Ishikawa (cell line): ENCODE data around the gene FH.

Source experiments
- CEBPB ChIP-seq: IDR thresholded peaks from 2 replicates; pipeline ENCODE4 v1.6.1; 2012
- CREB1 ChIP-seq: IDR thresholded peaks from 2 replicates; pipeline ENCODE4 v1.6.1; 2012; ENCODE audit warnings: low read depth
- EGR1 ChIP-seq: IDR thresholded peaks from 2 replicates; pipeline ENCODE4 v1.6.1; 2012
- EP300 ChIP-seq: IDR thresholded peaks from 2 replicates; pipeline ENCODE4 v1.6.1; 2012; ENCODE audit warnings: borderline replicate concordance
- FOXM1 ChIP-seq: IDR thresholded peaks from 2 replicates; pipeline ENCODE4 v1.6.1; 2012; ENCODE audit warnings: low read depth, borderline replicate concordance
- NFIC ChIP-seq: IDR thresholded peaks from 2 replicates; pipeline ENCODE4 v1.6.1; 2012
- RAD21 ChIP-seq: IDR thresholded peaks from 2 replicates; pipeline ENCODE4 v1.6.1; 2012; ENCODE audit warnings: low read depth
- REST ChIP-seq: IDR thresholded peaks from 2 replicates; pipeline ENCODE4 v1.6.1; 2012; ENCODE audit warnings: low read depth, mild to moderate bottlenecking
- TAF1 ChIP-seq: IDR thresholded peaks from 2 replicates; pipeline ENCODE4 v1.6.1; 2012; ENCODE audit warnings: low read depth, mild to moderate bottlenecking
- TCF12 ChIP-seq: IDR thresholded peaks from 2 replicates; pipeline ENCODE4 v1.6.1; 2012; ENCODE audit warnings: low read depth
- TEAD4 ChIP-seq: IDR thresholded peaks from 2 replicates; pipeline ENCODE4 v1.6.1; 2012
- USF1 ChIP-seq: IDR thresholded peaks from 2 replicates; pipeline ENCODE4 v1.6.1; 2012
- YY1 ChIP-seq: IDR thresholded peaks from 2 replicates; pipeline ENCODE4 v1.6.1; 2012; ENCODE audit warnings: low read depth
- ZBTB7A ChIP-seq: IDR thresholded peaks from 2 replicates; pipeline ENCODE4 v1.6.1; 2012; ENCODE audit warnings: low read depth
- TF ChIP-seq, protein P1 (sequence below): IDR thresholded peaks from 2 replicates; pipeline ENCODE4 v1.6.1; 2012

The FH gene

DNA sequence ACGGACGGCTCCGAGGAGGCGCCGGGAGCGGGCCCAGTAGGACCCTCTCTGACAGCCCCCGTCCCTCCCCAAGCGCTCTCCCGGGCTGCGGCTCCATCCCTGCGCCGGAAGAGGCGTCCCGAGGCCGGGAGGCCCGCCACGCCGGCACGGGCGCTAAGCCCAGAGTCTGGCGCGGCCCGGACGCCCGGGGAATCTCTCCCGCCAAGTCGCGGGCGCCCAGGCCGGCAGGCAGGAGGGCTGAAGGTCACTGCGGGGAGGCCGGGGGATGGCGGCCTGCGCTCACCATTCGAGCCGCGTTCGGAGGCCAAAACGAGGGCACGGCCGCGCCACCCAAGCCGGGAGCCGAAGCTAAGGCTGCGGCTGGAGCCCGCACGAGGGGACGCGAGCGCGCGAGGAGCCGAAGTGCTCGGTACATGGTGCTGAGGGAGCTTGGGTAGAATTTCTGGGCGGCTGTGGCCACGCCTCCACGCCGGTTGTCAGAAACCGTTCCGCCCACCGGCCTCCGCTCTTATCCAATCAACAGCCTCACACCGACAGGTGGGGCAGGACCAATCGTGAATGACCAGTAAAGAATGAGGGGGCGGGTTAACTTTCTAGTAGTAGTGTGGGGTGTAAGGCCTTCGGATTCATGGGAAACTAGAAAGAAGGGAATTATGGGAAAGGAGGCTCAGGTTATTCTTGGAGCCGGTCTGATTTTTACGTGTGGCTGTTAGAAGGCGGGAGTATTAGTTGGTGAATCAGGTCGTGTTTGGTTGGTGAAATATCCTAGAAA is at the start of gene FH:
Gene FH (minus strand): TSS at position 448 of the 772 bp plus-strand sequence. CDS start 33 bp downstream, at position 415.
- TF ChIP-seq, protein P1, sequence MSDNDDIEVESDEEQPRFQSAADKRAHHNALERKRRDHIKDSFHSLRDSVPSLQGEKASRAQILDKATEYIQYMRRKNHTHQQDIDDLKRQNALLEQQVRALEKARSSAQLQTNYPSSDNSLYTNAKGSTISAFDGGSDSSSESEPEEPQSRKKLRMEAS, result peak; percentile 76
- TF ChIP-seq TAF1 (peak; percentile 84), EP300 (no peak), ZBTB7A (no peak), TCF12 (peak; percentile 43; the same call in 1 of the 2 replicates)

- no peak for TF ChIP-seq EP300
- no peak for TF ChIP-seq TCF12
- no peak for TF ChIP-seq REST
- TF ChIP-seq ZBTB7A, result no peak
- no peak for TF ChIP-seq TEAD4
- no peak for TF ChIP-seq RAD21
- TF ChIP-seq YY1, result no peak
- TF ChIP-seq, protein P1, result no peak
These were observed 41.3 kb upstream of the FH start for GRCh38 chr1:241560849-241561187.

- TF ChIP-seq REST, result no peak
- TF ChIP-seq TAF1, result no peak
- no peak for TF ChIP-seq CREB1
- no peak for TF ChIP-seq EP300
- no peak for TF ChIP-seq USF1
- TF ChIP-seq TCF12, result no peak
- no peak for TF ChIP-seq CEBPB
- TF ChIP-seq, protein P1, result no peak
- no peak for TF ChIP-seq TEAD4
- no peak for TF ChIP-seq ZBTB7A
- TF ChIP-seq YY1, result no peak
- TF ChIP-seq NFIC, result no peak
- no peak for TF ChIP-seq FOXM1
- TF ChIP-seq EGR1, result no peak
- no peak for TF ChIP-seq RAD21
These were observed 40.7 kb upstream of the FH start for GRCh38 chr1:241560146-241560848.

DNA sequence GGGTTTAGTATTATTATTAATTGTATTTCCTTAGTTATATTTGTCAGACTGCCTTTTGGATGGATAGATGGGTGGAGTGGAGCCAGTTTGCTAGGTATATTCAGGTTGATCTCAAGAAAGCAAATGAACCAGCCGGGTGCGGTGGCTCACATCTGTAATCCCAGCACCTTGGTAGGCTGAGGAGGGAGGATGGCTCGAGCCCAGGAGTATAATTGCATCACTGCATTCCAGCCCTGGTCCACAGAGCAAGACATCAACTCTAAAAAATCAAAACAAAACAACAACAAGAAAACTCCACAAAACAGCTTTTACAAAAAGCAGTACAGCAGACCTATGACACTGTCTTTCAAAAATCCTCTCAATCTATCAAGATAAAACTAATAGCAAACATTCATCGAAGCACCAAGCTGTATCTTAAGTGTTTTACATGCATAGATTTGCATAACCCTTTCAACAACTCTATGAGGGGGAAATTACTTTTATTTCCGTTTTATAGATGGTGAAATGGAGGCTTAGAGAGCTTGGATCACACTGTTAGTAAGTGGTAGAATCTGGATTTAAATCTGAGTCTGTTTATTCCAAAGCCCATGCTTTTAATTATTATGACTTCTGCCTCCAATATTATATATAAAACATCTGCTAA is 38.1 kb upstream of the FH start:
- TF ChIP-seq TCF12 (no peak), TEAD4 (no peak)

DNA sequence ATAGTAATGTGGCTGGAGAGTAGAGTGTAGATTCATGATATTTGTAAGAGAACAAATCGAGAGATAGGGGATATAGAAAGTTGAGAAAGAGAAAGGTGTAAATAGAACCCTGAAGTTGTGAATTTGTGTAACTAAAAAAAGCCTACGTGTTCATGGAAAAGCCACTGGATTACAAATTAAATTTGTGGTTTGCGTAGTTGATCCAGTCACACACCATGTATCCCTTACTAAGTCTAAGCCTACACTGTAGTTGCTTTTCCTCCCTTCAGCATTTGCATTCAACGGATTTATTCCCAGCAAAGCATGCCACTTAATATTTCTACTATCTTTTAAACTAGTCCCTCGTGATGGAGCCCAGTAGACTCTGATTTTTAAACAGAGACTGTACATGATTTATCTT is 37.5 kb upstream of the FH start:
- TF ChIP-seq ZBTB7A, result no peak
- no peak for TF ChIP-seq TCF12
- no peak for TF ChIP-seq USF1
- no peak for TF ChIP-seq REST
- TF ChIP-seq TEAD4, result no peak
- no peak for TF ChIP-seq FOXM1
- no peak for TF ChIP-seq YY1
- no peak for TF ChIP-seq EP300
- TF ChIP-seq CEBPB, result no peak
- no peak for TF ChIP-seq TAF1
- no peak for TF ChIP-seq CREB1
- TF ChIP-seq EGR1, result no peak
- no peak for TF ChIP-seq RAD21
- TF ChIP-seq NFIC, result no peak
- TF ChIP-seq, protein P1, result no peak
